Embryonic facial prominence (tissue), 1 donor: Measurements from ENCODE around the gene NOL9.

Experiments used
- DNase-seq: peaks from one replicate; pipeline ENCODE4 v3.0.0-alpha.2; 2016; ENCODE audit errors: extremely low spot score

The NOL9 gene

DNA sequence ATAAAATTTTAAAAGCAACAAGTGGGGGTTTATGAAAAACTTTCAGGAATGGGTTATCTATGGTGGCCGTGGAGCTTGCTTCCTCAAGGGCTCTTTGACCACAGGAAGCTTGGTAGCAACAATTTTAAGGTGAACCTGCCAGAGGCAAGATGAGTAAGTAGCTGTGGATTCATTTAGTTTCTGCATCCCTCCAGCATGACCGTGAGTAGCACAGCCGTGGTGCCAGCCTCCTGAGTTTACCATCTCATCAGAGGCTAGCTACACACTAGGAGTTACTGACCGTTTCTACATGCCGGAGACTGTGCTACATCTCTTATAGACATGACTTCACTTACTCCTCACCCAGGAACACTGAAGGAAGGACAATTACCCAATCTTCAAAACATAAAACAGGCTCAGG lies 32.8 kb downstream of the NOL9 start:
- no peak for DNase-seq

DNA sequence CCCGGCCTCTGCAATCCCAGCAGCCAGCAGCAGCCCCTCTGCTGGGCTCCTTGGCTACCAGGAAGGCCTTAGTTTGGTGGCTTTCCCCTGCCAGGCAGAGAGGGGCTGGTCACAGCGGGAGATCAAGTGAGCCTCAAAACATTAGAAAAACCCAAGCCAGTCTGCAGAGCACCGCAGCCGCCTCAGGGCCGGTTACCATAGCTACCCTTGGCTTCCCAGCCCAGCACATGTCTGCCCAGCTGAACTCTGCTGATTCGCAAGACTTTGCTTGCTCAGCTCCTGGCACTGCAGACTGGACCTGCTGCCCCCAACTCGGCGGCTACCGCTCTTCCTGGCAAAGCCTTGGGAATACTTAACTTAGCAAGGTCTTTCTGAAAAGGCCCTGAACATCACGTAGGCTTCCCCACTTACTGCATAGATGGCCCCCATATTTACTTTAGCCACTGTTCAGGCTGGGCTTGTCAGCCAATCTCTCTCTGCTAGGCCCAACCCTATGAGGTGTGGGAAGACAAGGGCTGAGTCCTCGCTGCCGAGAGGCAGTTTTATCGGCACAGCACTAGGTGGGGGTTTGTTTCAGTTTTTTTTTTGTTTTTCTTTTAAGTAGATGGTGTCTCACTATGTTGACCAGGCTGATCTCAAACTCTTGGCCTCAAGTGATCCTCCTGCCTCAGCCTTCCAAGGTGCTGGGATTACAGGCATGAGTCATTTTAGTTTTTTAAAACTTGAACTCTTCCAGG lies 34.2 kb downstream of the NOL9 start:
- no peak for DNase-seq

DNA sequence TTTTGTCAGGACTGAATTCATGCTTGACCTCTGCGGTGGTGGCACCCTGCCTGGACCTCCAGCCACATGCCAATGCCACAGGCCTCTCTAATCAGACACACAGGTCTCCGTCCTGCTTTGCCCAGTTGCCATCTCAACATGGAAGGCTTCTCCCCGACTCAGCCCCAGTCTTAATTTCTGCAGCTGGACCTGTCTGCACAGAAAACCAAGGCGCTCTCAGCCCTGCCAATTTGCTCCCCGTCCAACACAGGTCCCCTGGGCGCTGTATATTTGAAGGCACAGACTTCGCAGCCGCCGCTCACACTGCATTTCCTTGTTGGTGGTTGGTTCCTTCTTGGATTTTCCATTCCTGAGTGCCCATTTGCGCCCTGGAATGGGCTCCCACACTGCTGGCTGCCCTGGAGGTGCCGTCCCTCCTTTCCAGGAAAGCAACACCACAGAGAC lies 34.8 kb downstream of the NOL9 start:
- DNase-seq, result no peak

DNA sequence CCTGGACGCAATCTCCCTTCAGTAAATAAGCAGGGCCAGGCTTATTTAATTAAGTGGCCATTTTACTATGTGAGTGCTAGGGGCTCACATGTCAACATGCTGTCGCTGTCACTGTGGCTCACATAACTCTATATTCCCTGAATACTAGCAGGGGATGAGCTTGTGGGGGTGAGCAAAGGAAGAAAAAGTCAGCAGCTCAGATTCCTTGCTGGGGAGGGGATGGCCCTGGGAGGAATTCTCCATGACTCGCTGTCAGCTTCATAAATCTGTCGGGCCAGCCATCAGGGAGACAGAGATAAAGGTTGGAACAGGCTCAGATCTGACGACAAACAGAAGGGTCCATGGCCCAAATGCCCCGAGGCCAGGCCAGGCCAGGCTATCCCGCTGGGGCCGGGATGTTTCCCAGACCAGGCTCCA lies 36.9 kb downstream of the NOL9 start:
- DNase-seq, result no peak

DNA sequence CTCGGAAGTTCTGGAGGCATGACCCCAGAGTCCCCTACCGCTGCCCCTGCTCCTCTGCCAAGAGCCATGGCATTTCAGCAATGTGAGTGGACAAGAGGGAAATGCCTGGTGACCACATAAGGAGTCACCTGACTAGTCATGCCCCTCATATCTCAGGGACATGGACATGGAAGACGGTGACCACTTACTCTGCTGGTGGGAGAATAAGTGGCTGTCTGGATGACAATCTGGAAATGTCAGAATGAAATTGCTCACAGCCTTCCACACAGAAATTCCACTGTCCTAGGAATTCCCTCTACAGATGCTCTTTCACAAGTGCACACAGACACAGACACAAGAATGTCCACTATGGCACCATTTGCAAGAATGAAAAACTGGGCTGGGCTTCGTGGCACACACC lies 38.5 kb downstream of the NOL9 start:
- DNase-seq, result no peak

DNA sequence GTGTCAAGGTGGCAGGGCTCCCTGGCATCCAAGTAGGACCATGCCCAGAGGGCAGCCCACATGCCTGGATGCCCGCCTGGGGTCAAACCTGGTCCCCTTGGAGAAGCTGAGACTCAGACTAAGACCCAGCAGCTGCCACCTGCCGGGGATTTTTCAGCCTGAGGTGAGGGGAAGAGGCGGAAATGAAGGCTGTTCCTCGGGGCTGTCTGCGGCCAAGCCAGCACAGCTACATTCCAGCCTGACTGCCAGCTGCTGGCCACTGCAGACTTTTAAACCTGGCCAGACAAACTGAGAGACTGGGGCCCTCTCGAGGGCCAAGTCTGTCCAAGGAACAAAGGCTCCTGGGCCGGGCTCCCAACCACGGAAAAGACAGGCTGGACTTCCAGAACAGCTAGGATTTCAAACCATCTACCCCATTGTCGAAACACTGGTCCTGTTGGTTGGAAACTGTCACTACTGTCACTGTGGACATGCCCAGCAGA lies 41.0 kb downstream of the NOL9 start:
- DNase-seq, result no peak

DNA sequence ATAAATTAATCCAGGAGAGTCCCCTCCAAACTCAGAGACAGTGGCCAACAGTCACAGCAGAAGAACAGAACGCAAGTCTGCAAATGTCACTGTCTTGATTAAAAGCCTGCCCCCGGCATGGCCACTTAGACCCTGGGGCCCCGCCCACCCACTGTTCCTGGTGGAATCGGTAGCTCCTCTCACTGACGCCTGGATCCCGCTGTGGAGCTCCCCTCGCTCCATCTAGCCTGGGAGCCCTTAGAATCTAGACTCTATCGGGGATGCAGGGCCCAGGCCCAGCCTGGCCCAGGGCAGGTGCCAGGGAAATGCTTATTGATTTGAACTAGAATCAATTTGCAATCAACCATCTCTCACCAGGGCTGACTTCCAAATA lies 41.4 kb downstream of the NOL9 start:
- DNase-seq, result no peak

DNA sequence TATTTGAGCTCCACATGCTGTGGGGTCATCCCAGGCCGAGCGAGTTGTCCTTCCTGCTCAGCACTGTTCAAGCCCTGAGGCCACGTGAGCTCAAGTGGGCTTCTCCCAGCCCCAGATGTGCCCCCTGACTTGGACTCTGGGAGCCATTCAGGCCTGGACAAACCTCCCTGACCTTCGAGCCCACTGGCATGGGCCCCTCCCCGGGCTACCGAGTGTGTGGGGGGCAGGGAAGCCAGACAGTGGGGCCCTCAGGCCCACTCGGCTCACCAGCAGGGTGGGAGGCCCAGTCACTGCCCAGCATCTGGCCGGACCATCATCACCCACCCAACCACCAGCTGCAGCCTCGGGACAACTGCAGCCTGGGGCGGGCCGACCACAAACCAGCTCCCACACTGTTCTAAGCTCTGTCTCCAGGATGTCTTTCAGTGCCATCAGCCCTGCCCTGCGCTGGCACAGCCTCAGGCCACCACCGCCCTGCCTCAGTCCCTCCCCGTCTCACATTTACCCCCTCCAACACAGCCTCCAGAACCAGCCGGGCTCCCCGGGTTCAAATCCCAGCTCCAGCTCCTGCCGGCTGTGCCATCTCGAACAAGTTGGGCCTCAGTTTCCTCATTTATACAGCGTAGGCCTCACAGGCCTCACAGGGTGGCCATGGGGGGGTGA lies 41.9 kb downstream of the NOL9 start:
- DNase-seq, result no peak

DNA sequence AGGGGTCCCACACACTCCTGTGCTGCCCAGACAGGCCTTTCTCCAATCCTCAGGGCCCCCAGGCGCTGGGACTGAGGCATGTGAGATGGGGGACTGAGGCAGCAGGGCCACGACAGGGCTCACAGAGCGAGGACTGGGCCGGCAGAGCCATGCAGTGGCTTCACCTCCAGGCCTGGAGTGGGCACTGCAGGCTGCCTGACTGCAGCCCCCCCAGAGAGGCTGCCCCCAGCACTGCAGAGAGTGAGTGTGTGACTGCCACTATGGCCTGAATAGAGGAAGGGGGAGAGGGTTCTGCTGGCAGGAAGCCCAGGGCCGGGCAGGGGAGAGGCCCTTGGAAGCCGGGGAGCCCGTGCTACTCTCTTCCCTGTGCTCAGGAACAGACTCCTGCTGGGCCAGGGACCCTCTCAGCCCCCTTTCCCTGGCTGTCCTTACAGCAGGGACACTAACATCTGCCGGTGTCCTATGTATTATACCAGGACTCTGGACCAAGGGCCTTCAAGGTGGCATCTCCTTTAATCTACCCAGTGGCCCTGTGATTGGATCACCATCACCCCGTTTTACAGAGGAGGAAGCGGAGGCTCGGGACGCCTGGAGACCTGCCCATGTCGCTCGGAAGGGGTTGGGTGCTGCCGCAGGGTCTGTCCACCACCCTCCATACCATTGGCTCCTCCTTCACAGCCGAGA lies 42.6 kb downstream of the NOL9 start:
- DNase-seq, result no peak

DNA sequence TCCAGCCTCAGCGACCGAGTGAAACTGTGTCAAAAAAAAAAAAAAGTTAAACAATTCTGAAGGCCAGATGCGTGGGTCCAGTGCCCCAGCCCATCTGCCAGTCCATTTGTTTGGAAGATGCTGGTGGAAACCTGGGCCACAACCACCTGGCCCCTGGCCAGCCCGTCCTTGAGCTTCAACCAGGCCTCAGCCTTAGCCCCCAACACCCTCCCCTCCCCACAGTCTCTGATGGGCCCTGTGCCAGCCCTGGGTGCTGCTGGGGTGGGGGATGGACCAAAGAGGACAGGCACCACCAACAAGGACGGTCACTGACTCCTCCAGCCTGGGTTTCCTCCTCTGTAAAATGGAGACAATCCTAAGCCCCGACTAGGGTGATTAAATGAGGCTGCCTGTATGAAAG lies 43.3 kb downstream of the NOL9 start:
- no peak for DNase-seq

DNA sequence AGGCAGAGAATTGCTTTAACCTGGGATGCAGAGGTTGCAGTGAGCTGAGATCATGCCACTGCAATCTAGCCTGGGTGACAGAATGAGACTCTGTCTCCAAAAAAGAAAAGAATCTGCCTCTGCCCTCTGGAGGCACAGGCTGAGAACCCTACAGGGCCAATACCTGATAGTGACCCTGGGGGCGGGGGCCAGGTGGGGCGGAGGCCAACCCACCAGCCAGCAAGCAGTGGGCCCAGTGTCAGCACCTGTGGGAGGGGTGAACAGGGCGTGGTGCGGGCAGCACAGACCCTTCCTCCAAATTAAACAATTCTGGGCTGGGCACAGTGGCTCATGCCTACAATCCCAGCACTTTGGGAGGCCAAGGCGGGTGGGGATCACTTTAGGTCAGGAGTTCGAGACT lies 43.8 kb downstream of the NOL9 start:
- DNase-seq, result no peak

DNA sequence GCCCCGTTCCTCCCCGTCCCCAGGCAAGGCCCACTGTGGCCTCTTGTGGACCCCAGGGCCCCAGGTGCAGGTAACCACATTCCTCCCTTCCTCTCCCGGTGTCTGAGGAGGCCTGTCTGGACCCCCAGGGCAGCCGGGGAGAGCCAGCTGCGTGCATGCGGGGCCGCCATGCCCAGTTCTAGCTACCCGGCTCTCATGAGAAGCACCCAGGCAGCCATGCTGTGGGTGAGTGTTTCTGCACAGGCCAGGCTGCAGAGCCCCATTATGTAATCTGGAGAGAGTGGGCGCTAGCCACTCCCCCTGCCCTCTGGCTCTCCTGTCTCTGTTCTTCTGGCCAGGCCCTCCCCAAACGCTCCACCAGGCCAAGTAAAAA lies 44.4 kb downstream of the NOL9 start:
- DNase-seq, result no peak

DNA sequence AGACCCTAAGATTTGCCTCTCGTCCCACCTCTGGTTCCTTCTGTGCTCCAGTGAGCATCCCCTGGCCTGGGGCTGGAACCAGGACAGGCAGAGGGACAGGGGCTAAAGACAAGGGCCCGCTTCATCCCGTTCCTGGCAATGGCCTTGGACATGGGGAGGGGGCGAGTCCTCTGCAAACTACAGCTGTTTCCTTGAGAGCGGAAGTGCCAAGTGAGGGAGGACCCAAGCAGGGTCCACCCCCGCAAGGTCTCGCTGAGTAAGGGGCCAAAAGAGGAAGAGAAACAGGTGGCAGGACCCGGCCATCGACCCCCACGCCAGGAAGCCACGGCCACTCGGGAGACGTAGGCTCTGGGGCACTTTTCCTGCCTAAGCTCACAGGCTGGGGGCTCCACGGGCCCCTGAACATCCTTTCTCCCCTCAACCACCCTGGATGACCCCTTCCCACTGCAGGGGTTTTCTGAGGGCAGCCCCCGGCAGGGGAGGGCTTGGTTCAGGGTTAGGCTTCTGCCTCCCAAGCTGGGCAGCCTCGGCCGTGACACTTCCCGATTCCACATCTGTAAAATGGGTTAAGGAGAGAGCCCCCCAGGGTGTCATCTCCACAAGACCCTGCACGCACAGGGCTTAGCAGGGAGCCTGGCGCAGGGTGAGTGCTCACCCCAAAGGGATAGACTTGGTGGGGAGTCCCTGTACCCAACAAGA lies 44.9 kb downstream of the NOL9 start:
- no peak for DNase-seq

DNA sequence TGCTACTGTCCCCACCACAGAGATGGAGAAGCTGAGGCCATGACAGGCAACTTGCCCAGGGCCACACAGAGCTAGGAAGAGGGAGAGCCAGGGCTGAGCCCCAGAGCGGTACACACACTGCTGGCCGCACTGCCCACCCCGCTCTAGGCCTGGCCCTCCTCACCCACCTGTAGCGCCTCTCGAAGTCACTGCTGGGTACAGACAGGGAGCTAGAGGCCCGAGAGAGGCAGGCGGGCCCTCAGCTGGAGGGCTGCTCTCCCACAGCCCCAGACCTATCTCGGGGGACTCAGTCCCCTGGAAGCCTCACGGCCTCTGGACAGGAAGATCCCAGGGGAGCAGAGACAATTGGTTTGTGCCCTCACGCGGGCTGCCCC lies 45.5 kb downstream of the NOL9 start:
- no peak for DNase-seq

DNA sequence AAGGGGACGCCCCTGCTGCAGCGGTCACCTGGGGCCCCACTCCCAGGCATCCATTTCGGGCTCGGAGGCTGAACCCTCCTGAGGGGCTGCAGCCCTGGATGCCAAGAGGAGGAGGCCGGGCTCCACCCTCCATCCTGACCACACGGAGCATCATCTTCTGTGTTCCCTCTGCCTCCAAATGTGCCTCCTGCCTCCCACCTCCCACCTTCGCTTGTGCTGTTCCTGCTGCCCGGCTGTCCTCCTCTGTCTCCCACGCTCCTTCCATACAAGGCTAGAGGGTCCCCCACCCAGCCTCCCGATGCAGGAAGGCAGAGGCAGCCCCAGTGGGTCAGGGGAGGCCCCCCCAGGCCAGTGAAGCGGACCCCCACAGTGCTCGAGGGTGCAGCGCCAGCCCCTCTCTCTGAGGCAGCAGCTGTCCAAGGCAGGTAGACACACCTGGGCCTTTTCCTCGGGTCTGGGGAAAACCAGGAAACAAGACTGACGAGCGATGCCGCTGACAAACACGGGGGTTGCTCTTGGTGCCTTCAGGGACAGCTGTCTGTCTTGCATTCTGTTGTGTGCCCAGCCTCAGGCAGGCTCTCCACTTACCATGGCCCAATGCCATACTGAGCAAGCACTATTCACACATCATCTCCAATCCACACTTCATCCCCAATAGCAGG lies 46.0 kb downstream of the NOL9 start:
- DNase-seq, result no peak

DNA sequence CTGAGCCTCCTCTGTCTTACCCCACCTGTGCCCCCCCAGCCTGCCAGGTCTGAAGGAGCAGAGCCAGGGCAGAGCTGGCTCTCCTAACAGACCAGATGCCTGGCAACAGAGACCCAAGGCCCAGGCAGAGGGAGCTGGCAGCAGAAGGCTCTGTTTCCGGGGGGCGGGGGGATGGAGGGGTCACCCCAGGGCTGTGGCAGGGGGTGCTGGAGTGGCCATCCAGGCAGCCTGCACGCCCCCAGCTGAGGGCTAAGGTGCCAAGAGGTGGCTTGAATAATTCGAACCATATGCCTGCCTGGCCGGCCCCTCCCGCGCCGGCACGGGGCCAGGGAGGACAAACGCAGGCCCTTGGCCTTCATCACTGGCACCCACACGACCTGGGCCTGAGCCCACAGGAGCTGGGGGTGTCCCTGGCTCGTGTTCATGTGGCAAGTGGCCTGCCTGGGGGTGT lies 46.8 kb downstream of the NOL9 start:
- DNase-seq, result no peak

DNA sequence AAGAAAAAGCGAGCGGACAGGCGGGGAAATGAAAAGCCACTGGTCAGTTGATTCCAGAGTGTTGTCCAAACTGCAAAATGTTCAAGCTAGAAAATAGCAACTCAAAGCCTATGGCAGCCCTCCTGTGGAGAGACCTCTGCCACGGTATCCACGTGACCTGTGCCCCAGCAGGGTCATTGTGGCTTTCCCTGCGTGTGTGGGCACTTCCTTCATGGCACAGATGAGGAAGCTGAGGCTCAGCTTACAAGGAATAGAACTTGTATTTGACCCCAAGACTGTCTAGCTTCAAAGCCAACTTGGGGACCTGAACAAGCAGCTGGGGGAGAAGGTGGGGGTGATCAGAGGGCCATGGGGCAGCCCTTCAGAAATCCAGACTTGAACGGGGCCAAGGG lies 47.3 kb downstream of the NOL9 start:
- no peak for DNase-seq

DNA sequence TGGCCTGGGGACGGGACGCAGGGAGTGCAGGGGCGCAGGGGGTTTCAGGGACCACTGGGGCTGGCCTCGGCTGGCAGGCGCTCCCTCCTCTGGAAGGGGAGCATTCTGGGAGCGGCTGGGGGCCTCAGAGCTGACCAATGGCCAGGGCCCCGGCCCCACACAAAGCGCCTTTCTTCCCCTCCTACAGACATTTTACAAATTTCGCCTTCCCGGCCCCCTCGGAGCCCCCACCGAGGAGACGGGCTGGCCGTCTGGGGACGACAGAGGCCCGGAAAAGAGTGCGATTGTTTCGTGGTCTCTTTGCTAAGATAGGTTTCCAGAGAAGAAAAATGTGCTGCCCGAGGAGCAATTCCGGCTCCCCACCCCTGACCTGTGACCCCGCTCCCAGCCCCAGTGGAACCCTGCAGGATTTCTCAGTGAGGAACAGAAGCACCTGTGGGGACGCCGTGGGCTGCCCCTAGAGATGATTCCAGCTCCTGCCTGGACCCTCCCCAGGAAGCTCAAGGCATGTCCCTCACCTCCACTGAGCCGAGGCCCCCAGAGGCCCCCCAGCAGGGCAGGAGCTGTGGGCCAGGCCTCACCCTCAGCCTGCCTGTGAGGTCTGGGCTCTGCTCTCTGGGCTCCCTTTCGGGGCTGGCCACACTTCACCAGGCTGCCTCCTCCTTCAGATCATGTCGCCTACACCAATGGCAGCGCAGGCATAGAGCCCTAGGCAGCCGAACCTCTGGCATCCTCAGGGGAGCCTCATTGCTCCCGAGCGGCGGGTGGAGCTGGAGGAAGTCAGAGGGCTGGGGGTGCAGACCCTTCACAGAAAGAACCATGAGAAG lies 47.9 kb downstream of the NOL9 start:
- no peak for DNase-seq

DNA sequence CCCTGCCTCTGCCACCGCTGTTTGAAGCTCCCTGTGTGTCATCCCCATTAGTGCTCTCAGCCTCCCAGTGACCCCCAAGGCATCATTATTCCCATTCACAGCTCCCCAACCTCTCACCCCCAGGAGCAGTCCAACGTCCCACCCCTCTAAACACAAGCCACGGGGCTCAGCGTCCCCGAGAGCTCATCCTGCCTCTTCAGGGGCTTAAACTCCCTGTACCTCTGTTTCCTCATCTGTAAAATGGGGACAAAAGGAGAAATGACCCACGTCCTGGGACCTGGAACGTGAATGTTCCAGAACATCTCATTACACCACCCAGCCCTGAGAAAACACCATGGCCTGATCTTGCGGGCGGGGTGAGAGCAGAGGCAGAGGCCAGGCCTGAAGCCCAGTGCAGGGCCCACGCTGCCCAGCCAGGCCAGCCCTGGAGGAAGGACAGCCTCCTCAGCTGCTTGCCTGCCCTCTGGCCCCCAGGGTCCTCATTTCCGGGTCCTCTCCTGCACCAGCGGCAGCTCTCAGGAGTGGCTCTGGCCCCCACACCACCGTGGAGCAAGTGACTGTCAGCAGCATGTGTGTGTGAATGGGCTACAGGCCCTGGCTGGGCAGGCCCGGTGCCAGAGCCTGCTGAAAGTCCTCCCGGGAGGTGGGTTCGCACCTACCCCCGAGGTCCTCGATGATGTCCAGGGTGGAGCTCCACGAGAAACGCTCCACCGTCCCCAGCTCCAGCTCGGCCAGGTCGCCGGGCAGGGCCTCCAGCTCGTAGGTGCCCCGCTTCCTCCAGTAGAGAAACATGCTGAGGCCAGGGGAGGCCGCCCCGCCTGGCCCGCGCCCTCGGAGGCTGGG lies 48.7 kb downstream of the NOL9 start:
- DNase-seq, result no peak

DNA sequence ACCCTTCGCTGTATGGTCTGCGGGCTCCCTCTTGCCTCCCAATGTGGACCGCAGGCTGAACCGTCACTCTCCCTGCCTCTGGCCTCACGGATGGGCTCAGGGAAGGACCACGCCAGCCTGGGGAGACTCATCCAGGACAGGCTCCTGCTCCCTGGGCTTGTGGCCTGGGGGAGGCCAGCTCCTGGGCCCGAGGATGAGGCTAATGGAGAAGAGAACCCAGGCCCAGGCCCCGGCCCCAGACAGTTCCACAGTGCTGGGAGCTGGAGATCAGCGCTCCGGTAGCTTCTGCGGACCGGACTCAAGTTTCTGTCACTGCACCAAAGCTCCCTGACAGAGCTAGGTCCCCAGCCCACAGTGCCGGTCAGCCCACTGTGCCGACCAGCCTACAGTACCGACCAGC lies 49.4 kb downstream of the NOL9 start:
- DNase-seq, result no peak
